Sigmoid colon (tissue), 7 donors: ENCODE data around the gene WWC1. TPM values are rescaled to one million over a fixed set of nuclear protein-coding genes. Genes with fewer than 3 reads are reported as not detected.

Experiments
- DNase-seq: peaks from one replicate; pipeline ENCODE4 v3.0.0-alpha.2; 2019
- H3K27ac ChIP-seq, 4 donors: fragments of 200-600 bp; sonication (generic); one replicate each; pipeline ENCODE4 v1.5.1; 2016 to 2019; ENCODE audit warnings: mild to moderate bottlenecking in 1 of 4
- H3K27me3 ChIP-seq, 3 donors: fragments of 200-600 bp; sonication (generic); one replicate each; pipeline ENCODE4 v1.5.1; 2019; ENCODE audit warnings: mild to moderate bottlenecking in 1 of 3
- H3K36me3 ChIP-seq, 4 donors: fragments of 200-600 bp; sonication (generic); one replicate each; pipeline ENCODE4 v1.5.1; 2016 to 2019
- H3K4me1 ChIP-seq, 4 donors: fragments of 200-600 bp; sonication (generic); one replicate each; pipeline ENCODE4 v1.5.1; 2017 to 2019
- H3K4me3 ChIP-seq, 4 donors: fragments of 200-600 bp; sonication (generic); one replicate each; pipeline ENCODE4 v1.5.1; 2017 to 2019; ENCODE audit warnings: mild to moderate bottlenecking in 2 of 4, moderate library complexity in 1 of 4
- H3K9me3 ChIP-seq, 4 donors: fragments of 200-600 bp in 3 of 4; sonication (generic) in 3 of 4; one replicate each; pipeline versions ENCODE4 v1.5.1 to v1.6.1; 2013 to 2019
- EP300 ChIP-seq, 4 donors: sonication (generic); formaldehyde crosslinking; IDR thresholded peaks; one replicate each; pipeline ENCODE4 v1.6.1; 2017; ENCODE audit warnings: antibody characterized with exemption in 4 of 4
- POLR2A ChIP-seq, 2 donors: fragments of 450-650 bp; IDR thresholded peaks; one replicate each; pipeline ENCODE4 v1.6.1; 2016; ENCODE audit warnings: antibody characterized with exemption in 2 of 2, mild to moderate bottlenecking in 2 of 2, moderate library complexity in 2 of 2
- POLR2AphosphoS5 ChIP-seq, 4 donors: sonication (generic); formaldehyde crosslinking; IDR thresholded peaks; one replicate each; pipeline ENCODE4 v1.6.1; 2017; ENCODE audit warnings: antibody characterized with exemption in 4 of 4
- WGBS, 2 donors: extraction: QIAGEN DNeasy Blood & Tissue Kit; methylation state at CpG; one replicate each; pipeline ENCODE4 v1.1.7; 2013; 5-methylcytosine and 5-hydroxymethylcytosine counted together
- intact Hi-C: fragments of 100-400 bp; cut with DNase I; formaldehyde crosslinking; loops from one replicate; pipeline ENCODE4 v1.15.1; 2023
- polyA plus RNA-seq, 3 donors: library from polyadenylated mRNA; stranded (reverse); fragments of 200-250 nt; gene quantifications; one replicate each; pipeline ENCODE4 v1.2.3, GENCODE V29; 2013
- total RNA-seq, 4 donors: library from RNA; depleted of rRNA; stranded (reverse); fragments of >200 nt; gene quantifications; one replicate each; pipeline ENCODE4 v1.1.0, GENCODE V29; 2016
- TF ChIP-seq, protein P1 (sequence below), 4 experiments: fragments of 450-650 bp in 3 of 4; fragments of 200-600 bp in 1 of 4; IDR thresholded peaks; one replicate each; pipeline ENCODE4 v1.5.1; 2016 to 2019; ENCODE audit warnings: antibody characterized with exemption in 4 of 4, mild to moderate bottlenecking in 3 of 4, moderate library complexity in 2 of 4
- donor health status: healthy with polysubstance abuse.
- donor health status: Bipolar disorder and iron deficiency.
- donor health status: healthy.

Gene WWC1
- total and polyA plus RNA-seq, 7 donors = 0.27 to 15.4 (median 6.2) TPM; not detected in 1

DNA sequence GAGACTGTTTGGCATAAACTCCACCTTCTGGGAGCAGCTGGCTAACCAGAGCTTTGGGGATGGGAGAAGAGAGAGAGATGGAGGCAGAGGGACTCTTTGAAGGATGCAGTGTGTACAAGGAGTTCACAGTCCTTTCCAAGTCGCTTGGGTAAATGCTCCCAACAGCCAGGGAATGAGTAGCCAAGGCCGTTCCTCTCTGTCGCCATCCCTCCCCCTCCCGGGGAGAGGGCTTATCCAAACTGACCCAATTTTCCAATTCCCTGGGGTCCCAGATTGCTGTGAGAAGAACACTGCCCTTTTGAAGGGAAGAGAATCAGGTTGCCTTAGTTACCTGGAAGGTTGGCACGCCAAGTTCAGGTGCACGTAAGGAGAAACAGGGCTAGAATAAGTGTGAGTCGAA lies 7.9 kb downstream of the WWC1 start:
- no peaks in the 10 kb centered on the region for H3K9me3 ChIP-seq
- no peak for TF ChIP-seq POLR2A (IDR thresholded peaks at IDR 0.05)
- TF ChIP-seq POLR2AphosphoS5 (IDR thresholded peaks at IDR 0.05) = no peak
- no peak for TF ChIP-seq EP300 (IDR thresholded peaks at IDR 0.05)
- TF ChIP-seq, protein P1, sequence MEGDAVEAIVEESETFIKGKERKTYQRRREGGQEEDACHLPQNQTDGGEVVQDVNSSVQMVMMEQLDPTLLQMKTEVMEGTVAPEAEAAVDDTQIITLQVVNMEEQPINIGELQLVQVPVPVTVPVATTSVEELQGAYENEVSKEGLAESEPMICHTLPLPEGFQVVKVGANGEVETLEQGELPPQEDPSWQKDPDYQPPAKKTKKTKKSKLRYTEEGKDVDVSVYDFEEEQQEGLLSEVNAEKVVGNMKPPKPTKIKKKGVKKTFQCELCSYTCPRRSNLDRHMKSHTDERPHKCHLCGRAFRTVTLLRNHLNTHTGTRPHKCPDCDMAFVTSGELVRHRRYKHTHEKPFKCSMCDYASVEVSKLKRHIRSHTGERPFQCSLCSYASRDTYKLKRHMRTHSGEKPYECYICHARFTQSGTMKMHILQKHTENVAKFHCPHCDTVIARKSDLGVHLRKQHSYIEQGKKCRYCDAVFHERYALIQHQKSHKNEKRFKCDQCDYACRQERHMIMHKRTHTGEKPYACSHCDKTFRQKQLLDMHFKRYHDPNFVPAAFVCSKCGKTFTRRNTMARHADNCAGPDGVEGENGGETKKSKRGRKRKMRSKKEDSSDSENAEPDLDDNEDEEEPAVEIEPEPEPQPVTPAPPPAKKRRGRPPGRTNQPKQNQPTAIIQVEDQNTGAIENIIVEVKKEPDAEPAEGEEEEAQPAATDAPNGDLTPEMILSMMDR (IDR thresholded peaks at IDR 0.05) = no peak
- intact Hi-C loops = no loop called here
- no peak overlapping the region for H3K4me3 ChIP-seq
- no peak for DNase-seq
- H3K27ac ChIP-seq = no peak overlapping the region
- H3K27me3 ChIP-seq = peaks cover 0 to 3% (median 0%) of the 10 kb centered on the region in 3 donors
- 92 to 94% methylated on average over 7 of the region's 7 CpGs for WGBS, 2 donors
- no peaks in the 10 kb centered on the region for H3K36me3 ChIP-seq
- no peaks in the 10 kb centered on the region for H3K4me1 ChIP-seq

DNA sequence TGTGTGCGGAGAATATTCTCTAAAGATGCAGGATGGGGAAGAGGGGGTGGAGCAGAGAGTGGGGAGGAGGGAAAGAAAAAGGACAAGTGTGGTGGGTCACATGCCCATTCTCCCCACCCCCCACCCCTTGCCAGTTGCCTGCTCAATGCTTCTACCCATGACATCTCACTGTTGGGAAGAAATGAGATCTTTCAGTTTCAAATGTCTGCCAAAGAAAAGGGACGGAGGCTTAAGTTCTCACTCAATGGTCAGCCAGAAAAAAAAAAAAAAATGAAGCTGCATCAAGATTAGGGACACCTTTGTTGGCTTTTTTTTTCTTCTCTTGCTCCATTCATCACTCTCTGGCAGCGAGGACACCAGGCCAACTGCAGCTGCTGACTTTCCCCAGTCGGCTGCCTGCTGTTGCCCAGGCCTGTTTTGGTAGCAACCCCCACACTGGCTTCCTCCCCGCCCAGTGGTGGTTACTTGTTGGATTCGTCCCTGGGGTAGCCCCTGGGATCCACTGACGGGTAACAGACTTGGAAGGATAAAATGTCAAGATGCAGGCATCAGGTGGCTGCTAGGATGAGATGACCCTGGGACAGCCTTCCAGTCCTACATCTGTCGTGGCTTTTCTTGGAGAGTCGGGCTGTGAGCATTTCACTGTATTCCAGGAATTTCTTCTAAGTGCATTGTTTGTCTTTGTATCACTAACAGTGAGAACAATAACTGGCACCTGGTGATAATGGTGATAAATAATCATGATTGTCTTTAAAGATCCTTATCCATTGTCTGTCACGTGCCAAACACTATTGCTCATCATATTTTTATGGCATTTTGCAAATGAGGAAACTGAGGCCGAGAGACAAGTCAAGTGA lies 9.1 kb downstream of the WWC1 start:
- TF ChIP-seq EP300 (IDR thresholded peaks at IDR 0.05) = no peak
- no peak for TF ChIP-seq POLR2AphosphoS5 (IDR thresholded peaks at IDR 0.05)
- TF ChIP-seq, protein P1 (IDR thresholded peaks at IDR 0.05) = no peak
- no peak for TF ChIP-seq POLR2A (IDR thresholded peaks at IDR 0.05)
- Histone ChIP-seq H3K4me3 (no peak overlapping the region), H3K27me3 (no peaks in the 10 kb centered on the region), H3K36me3 (no peaks in the 10 kb centered on the region), H3K27ac (no peak overlapping the region), H3K9me3 (no peaks in the 10 kb centered on the region), H3K4me1 (no peaks in the 10 kb centered on the region)
- no peak for DNase-seq
- 84% methylated on average over 11 of the region's 11 CpGs for WGBS, 2 donors
- intact Hi-C loops = no loop called here

DNA sequence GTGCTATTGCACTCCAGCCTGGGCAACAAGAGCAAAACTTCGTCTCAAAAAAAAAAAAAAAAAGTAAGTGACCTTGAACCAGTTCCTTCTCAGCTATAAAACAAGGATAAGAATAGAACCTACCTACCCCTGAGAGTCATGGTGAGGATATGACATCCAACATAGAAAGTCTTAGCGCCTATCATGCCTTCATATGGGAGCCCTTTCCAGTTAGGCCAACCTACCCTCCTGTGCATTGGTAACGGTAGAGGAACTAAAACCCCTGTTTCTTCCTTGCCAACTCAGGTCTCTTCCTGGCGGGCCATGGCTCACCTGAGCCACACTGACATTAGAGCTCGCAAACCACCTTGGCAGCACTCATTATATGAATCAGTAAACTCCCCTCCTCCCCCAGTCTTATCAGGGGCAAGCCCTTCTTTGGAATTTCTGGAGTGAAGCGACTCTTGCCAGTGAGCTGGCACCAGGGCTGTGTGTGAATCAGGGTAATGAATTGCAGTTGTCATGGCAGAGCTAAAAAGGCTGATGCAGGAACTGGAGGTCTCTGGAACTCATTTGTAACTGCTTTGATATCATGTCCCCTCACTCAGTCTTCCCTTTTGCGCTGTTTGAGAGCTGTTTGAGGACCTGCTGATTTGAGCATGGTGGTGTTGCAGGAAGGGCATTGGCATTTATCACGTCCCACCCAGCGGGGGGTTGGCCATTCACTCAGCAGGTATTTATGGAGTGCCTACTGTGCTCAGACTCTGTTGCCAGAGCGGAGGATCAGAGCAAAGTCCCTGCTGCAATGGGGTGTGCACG lies 10.3 kb downstream of the WWC1 start:
- no peaks in the 10 kb centered on the region for H3K36me3 ChIP-seq
- H3K27me3 ChIP-seq = no peaks in the 10 kb centered on the region
- no peak overlapping the region for H3K27ac ChIP-seq
- WGBS, 2 donors = 19 to 68% methylated on average over 11 of the region's 11 CpGs
- H3K4me1 ChIP-seq = no peaks in the 10 kb centered on the region
- intact Hi-C loops = no loop called here
- TF ChIP-seq EP300 (IDR thresholded peaks at IDR 0.05) (no peak), POLR2AphosphoS5 (IDR thresholded peaks at IDR 0.05) (no peak), POLR2A (IDR thresholded peaks at IDR 0.05) (no peak)
- TF ChIP-seq, protein P1 (IDR thresholded peaks at IDR 0.05) = no peak
- DNase-seq = no peak
- no peak overlapping the region for H3K4me3 ChIP-seq
- H3K9me3 ChIP-seq = no peaks in the 10 kb centered on the region

DNA sequence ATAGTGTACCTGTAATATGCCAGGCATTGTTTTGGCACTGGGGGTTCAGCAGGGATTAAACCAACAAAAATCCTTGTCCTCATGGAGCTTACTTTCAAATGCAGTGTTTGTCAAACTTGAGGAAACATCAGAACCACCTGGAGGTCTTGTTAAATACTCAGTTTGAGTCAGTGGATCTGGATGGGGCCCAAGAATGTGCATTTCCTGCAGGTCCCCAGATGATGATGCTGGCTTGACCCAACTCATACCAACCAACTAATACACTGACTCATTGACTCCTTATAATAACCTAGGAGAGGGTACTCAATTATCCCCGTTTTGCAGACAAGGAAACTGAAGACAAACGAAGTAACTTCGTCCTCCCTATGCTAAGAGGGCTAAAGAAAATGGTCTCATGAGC lies 11.3 kb downstream of the WWC1 start:
- Histone ChIP-seq H3K4me3 (no peak overlapping the region), H3K27me3 (no peaks in the 10 kb centered on the region), H3K36me3 (no peaks in the 10 kb centered on the region), H3K27ac (no peak overlapping the region), H3K9me3 (no peaks in the 10 kb centered on the region), H3K4me1 (no peaks in the 10 kb centered on the region)
- DNase-seq = no peak
- intact Hi-C loops = no loop called here
- TF ChIP-seq EP300 (IDR thresholded peaks at IDR 0.05) = no peak
- TF ChIP-seq POLR2A (IDR thresholded peaks at IDR 0.05) = no peak
- TF ChIP-seq, protein P1 (IDR thresholded peaks at IDR 0.05) = no peak
- TF ChIP-seq POLR2AphosphoS5 (IDR thresholded peaks at IDR 0.05) = no peak
- WGBS, 2 donors = 84 to 86% methylated on average over 3 of the region's 3 CpGs
